K562 (cell line): ENCODE measurements around the gene CYP24A1. TPM values are rescaled to one million over a fixed set of nuclear protein-coding genes. Genes with fewer than 3 reads are reported as not detected.

Experiments
- ASH1L ChIP-seq: fragments of 450-650 bp; IDR thresholded peaks from 2 replicates; pipeline ENCODE4 v1.6.1; 2018; ENCODE audit warnings: borderline replicate concordance, mild to moderate bottlenecking, low read depth; ENCODE audit not compliant: partially characterized antibody
- BRCA1 ChIP-seq, 2 experiments: fragments of 450-650 bp in 1 of 2; sonication (generic) in 1 of 2; formaldehyde crosslinking in 1 of 2; IDR thresholded peaks; 2 replicates each; pipeline versions ENCODE4 v1.5.0 to v1.6.1; 2017 to 2020; ENCODE audit warnings: mild to moderate bottlenecking in 1 of 2, missing genetic modification reagents in 1 of 2
- CBFA2T2 ChIP-seq: fragments of 450-650 bp; conservative IDR thresholded peaks from 2 replicates; pipeline ENCODE4 v1.6.1; 2017; ENCODE audit warnings: mild to moderate bottlenecking
- CBX5 ChIP-seq: IDR thresholded peaks from 2 replicates; pipeline ENCODE4 v1.6.1; 2014; ENCODE audit warnings: low read depth, borderline replicate concordance
- CCNT2 ChIP-seq: IDR thresholded peaks from 2 replicates; pipeline ENCODE4 v1.6.1; 2011; ENCODE audit warnings: borderline replicate concordance, low read depth, mild to moderate bottlenecking, moderate library complexity, mixed read lengths, low read length; ENCODE audit not compliant: insufficient read length; ENCODE audit errors: extremely low read depth
- HNRNPK ChIP-seq: fragments of 200-400 bp; formaldehyde crosslinking; IDR thresholded peaks from one replicate; pipeline ENCODE4 v1.6.1; 2018; ENCODE audit warnings: mild to moderate bottlenecking, low read depth, low read length; ENCODE audit not compliant: poor library complexity, severe bottlenecking
- KDM1A ChIP-seq, 2 experiments: fragments of 450-650 bp; IDR thresholded peaks; 2 replicates each; pipeline ENCODE4 v1.6.1; 2016; ENCODE audit warnings: mild to moderate bottlenecking in 2 of 2
- MCM7 ChIP-seq, 2 experiments: fragments of 450-650 bp; IDR thresholded peaks; 2 replicates each; pipeline ENCODE4 v1.6.1; 2016 to 2018
- MTA3 ChIP-seq: fragments of 450-650 bp; formaldehyde crosslinking; IDR thresholded peaks from 2 replicates; pipeline ENCODE4 v1.6.1; 2017; ENCODE audit warnings: mild to moderate bottlenecking, borderline replicate concordance
- NELFE ChIP-seq: IDR thresholded peaks from 2 replicates; pipeline ENCODE4 v1.6.1; 2011; ENCODE audit warnings: mild to moderate bottlenecking; ENCODE audit not compliant: insufficient read depth, insufficient read length
- NEUROD1 ChIP-seq: fragments of 150-350 bp; IDR thresholded peaks from 2 replicates; pipeline ENCODE4 v1.6.1; 2014; ENCODE audit warnings: borderline replicate concordance, low read length, low read depth; ENCODE audit not compliant: partially characterized antibody
- POLR2AphosphoS5 ChIP-seq: IDR thresholded peaks from 2 replicates; pipeline ENCODE4 v1.6.1; 2011; ENCODE audit warnings: mild to moderate bottlenecking, low read depth, low read length, moderate library complexity; ENCODE audit not compliant: control insufficient read depth, insufficient read depth
- POLR2G ChIP-seq: fragments of 200-400 bp; formaldehyde crosslinking; IDR thresholded peaks from 2 replicates; pipeline ENCODE4 v1.6.1; 2017; ENCODE audit warnings: low read depth, mild to moderate bottlenecking, antibody characterized with exemption, low read length, moderate library complexity
- SAP30 ChIP-seq: fragments of 200-600 bp; sonication (generic); IDR thresholded peaks from 2 replicates; pipeline ENCODE4 v1.6.1; 2012; ENCODE audit warnings: borderline replicate concordance, low read depth, mild to moderate bottlenecking, moderate library complexity, low read length, control low read depth, inconsistent platforms; ENCODE audit not compliant: insufficient read depth, poor library complexity, severe bottlenecking
- TCF7L2 ChIP-seq: fragments of 150-350 bp; IDR thresholded peaks from 2 replicates; pipeline ENCODE4 v1.6.1; 2016; ENCODE audit warnings: low read depth, mild to moderate bottlenecking, low read length, moderate library complexity
- TFAP4 ChIP-seq: sonication (generic); formaldehyde crosslinking; IDR thresholded peaks from 2 replicates; pipeline ENCODE4 v1.8.0; 2022; ENCODE audit warnings: missing genetic modification reagents, mild to moderate bottlenecking, moderate library complexity, borderline replicate concordance
- ZBTB26 ChIP-seq: fragments of 450-650 bp; formaldehyde crosslinking; IDR thresholded peaks from 2 replicates; pipeline ENCODE4 v1.4.0; 2022; ENCODE audit warnings: missing genetic modification characterization
- ZNF232 ChIP-seq: sonication (generic); formaldehyde crosslinking; IDR thresholded peaks from 2 replicates; pipeline ENCODE4 v1.8.0; 2022; ENCODE audit warnings: mild to moderate bottlenecking, missing genetic modification reagents
- ZNF41 ChIP-seq: fragments of 250-450 bp; sonication (Bioruptor Pico); conservative IDR thresholded peaks from 2 replicates; pipeline ENCODE4 v1.4.0; 2020; ENCODE audit warnings: mild to moderate bottlenecking
- ZNF639 ChIP-seq, 2 experiments: fragments of 200-800 bp in 1 of 2; sonication (Bioruptor generic) in 1 of 2; sonication (generic) in 1 of 2; formaldehyde crosslinking in 1 of 2; IDR thresholded peaks in 1 of 2; conservative IDR thresholded peaks in 1 of 2; 2 replicates each; pipeline versions ENCODE4 v1.5.0 to v1.6.1; 2016 to 2020; ENCODE audit warnings: missing compliant biosample characterization in 1 of 2, missing genetic modification characterization in 1 of 2, missing genetic modification reagents in 1 of 2
- ZNF778 ChIP-seq: fragments of 450-650 bp; formaldehyde crosslinking; IDR thresholded peaks from 2 replicates; pipeline ENCODE4 v1.4.0; 2020; ENCODE audit warnings: mild to moderate bottlenecking, moderate library complexity
- ZSCAN29 ChIP-seq: fragments of 450-650 bp; IDR thresholded peaks from 2 replicates; pipeline ENCODE4 v1.6.1; 2017
- ZZZ3 ChIP-seq: fragments of 450-650 bp; IDR thresholded peaks from 2 replicates; pipeline ENCODE4 v1.6.1; 2016; ENCODE audit warnings: antibody characterized with exemption, mild to moderate bottlenecking, moderate library complexity
- polyA plus RNA-seq, 8 experiments: library from polyadenylated mRNA; depleted of rRNA in 4 of 8; stranded (reverse) in 5 of 8; unstranded in 3 of 8; fragments of >200 nt; fragmentation: Nextera tagmentation in 2 of 8; fragmentation: Illumina TruSeq in 1 of 8; extraction: Ambion mirVana in 2 of 8; extraction: Trizol in 1 of 8; gene quantifications; 2 replicates each; pipeline versions ENCODE4 v1.2.1 to v1.2.3, GENCODE V29; 2011 to 2014; ENCODE audit warnings: inconsistent platforms in 1 of 8, missing spikeins in 1 of 8
- total RNA-seq, 7 experiments: library from RNA; depleted of rRNA in 6 of 7; stranded (reverse); fragments of >200 nt in 6 of 7; fragmentation: Illumina TruSeq in 2 of 7; extraction: Trizol in 2 of 7; gene quantifications; 2 replicates each; pipeline versions ENCODE4 v1.2.1 to v1.2.3, GENCODE V29; 2011 to 2021; ENCODE audit warnings: low replicate concordance in 1 of 7

CYP24A1 gene
- total and polyA plus RNA-seq, 9 of the 15 experiments (the other 6 are each of a cell fraction or from before 2014, with no cell fraction given) = 0.04 TPM; not detected in 8

GRCh38 chr20:54207743-54208547 is 34.2 kb upstream of the CYP24A1 start, which contains the start of gene PFDN4 (continued):
- no peak for TF ChIP-seq ZNF639 (CRISPR knock-in tag; conservative IDR thresholded peaks at IDR 0.05 in 1 of 2, IDR thresholded peaks at IDR 0.05 in 1 of 2)
- TF ChIP-seq CBFA2T2 = no peak
- 0 out of 2 replicates have a peak, but pooled peaks have one; percentile 44 for TF ChIP-seq POLR2AphosphoS5
- no peak for TF ChIP-seq KDM1A (IDR thresholded peaks at IDR 0.05)
- TF ChIP-seq ZNF41 (CRISPR knock-in tag) = no peak
- TF ChIP-seq CCNT2 = peak; percentile 15
- no peak for TF ChIP-seq MCM7 (IDR thresholded peaks at IDR 0.05)
- no peak for TF ChIP-seq BRCA1 (IDR thresholded peaks at IDR 0.05)
- no peak for TF ChIP-seq BRCA1 (CRISPR knock-in tag; IDR thresholded peaks at IDR 0.05)
- peak; percentile 90 for TF ChIP-seq POLR2G
- peak; percentile 98 for TF ChIP-seq TFAP4
- no peak for TF ChIP-seq ZNF232 (CRISPR knock-in tag)
- no peak for TF ChIP-seq NELFE
- TF ChIP-seq HNRNPK = no peak
- TF ChIP-seq ZBTB26 (CRISPR knock-in tag) = peak; percentile 43; the same call in 1 of the 2 replicates
- peak; percentile 93 for TF ChIP-seq TCF7L2
- no peak for TF ChIP-seq ZZZ3
- TF ChIP-seq SAP30 = no peak
- TF ChIP-seq MTA3 = peak; percentile 80; the same call in 1 of the 2 replicates
- peak; percentile 85 for TF ChIP-seq ASH1L
- peak; percentile 32; the same call in 1 of the 2 replicates for TF ChIP-seq CBX5
- peak; percentile 74 for TF ChIP-seq NEUROD1
- no peak for TF ChIP-seq ZNF778 (CRISPR knock-in tag)
- TF ChIP-seq ZSCAN29 = no peak; the same call in 1 of the 2 replicates
